Measurements from ENCODE around the gene CDH5.

Gene CDH5

DNA sequence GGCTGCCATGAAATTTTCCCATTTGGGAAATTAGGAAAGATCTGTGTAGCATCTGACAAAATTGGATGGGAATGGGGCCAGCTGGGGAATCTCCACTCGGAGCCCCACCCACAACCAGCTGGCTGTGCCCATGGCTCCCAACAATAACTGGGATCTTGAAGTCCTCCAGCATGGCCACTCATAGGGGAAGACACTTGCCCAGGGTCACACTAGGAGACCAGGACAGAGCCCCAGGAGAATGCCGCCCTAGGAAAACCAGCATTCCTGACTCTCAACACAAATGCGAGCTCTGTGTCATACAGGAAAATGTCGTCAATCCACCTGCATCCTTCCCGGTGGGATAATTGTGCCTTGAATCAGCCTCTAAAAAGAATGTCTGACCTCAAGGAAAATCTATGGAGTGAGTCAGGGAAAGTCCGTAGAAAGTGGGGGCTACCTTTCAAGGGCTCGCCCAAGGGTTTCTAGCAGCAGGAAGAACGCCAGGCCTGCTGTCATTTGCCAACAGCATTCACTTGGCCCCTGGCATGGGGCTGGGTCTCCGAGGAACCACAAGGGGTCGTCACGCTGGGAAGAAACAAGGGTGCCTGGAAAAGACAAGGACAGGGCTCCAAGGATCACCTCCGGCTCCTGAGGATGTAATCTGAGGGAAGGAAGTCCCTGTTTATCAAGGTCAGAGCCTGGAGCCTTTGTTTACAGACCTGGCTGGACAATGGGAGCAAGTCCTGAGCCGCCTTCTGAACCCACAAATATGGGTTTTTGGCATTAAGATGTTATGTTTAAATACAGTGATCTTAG is 15.9 kb downstream of the CDH5 start:
- DNase-seq (ENCODE audit: low spot score): peak; percentile 86
- POLR2A ChIA-PET (ENCODE audit: low non-redundant PET): no interaction called here
- TF ChIP-seq, protein P1, sequence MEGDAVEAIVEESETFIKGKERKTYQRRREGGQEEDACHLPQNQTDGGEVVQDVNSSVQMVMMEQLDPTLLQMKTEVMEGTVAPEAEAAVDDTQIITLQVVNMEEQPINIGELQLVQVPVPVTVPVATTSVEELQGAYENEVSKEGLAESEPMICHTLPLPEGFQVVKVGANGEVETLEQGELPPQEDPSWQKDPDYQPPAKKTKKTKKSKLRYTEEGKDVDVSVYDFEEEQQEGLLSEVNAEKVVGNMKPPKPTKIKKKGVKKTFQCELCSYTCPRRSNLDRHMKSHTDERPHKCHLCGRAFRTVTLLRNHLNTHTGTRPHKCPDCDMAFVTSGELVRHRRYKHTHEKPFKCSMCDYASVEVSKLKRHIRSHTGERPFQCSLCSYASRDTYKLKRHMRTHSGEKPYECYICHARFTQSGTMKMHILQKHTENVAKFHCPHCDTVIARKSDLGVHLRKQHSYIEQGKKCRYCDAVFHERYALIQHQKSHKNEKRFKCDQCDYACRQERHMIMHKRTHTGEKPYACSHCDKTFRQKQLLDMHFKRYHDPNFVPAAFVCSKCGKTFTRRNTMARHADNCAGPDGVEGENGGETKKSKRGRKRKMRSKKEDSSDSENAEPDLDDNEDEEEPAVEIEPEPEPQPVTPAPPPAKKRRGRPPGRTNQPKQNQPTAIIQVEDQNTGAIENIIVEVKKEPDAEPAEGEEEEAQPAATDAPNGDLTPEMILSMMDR (conservative IDR thresholded peaks at IDR 0.05; ENCODE audit: low read depth): no peak
- peak overlapping the region; percentile 91 for H3K27ac ChIP-seq
- CTCF ChIA-PET: interaction anchor here (0.5 to 0.8 kb wide), 3 partner anchors 106 to 392 kb away, joined by 3 read pairs; no protein-coding TSS in a partner anchor

- POLR2A ChIA-PET (ENCODE audit: low non-redundant PET): no interaction called here
- DNase-seq (ENCODE audit: low spot score): peak; percentile 88
- TF ChIP-seq, protein P1 (conservative IDR thresholded peaks at IDR 0.05; ENCODE audit: low read depth): no peak
- CTCF ChIA-PET: no interaction called here
- peak overlapping the region; percentile 91 for H3K27ac ChIP-seq
These were observed 16.4 kb downstream of the CDH5 start for GRCh38 chr16:66382966-66383299.

- ChIA-PET POLR2A (ENCODE audit: low non-redundant PET) (no interaction called here), CTCF (no interaction called here)
- TF ChIP-seq, protein P1 (conservative IDR thresholded peaks at IDR 0.05; ENCODE audit: low read depth): no peak
- H3K27ac ChIP-seq: peak overlapping the region; percentile 75
- no peak for DNase-seq (ENCODE audit: low spot score)
These were observed 17.1 kb downstream of the CDH5 start for GRCh38 chr16:66383551-66383950.

DNA sequence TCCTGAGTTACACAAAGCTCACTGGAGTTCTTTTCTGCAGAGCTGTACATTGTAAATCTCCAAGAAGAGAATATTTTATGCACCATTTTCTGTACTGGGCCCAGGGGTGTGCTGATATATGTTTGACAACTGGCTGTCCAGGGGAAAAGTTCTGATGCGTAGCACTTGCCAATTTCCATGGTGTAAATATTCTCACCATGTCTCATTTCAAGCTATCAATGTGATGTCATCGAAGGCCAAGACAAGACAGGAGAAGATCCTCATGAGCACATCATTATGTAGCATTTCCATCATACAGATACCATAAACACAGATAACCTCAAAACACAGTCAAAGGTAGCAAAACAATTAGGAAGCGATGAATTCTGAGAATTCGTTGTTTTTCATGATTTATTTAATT is 18.9 kb downstream of the CDH5 start:
- ChIA-PET CTCF (no interaction called here), POLR2A (ENCODE audit: low non-redundant PET) (no interaction called here)
- TF ChIP-seq, protein P1 (conservative IDR thresholded peaks at IDR 0.05; ENCODE audit: low read depth): no peak
- DNase-seq (ENCODE audit: low spot score): no peak
- H3K27ac ChIP-seq: no peak overlapping the region

DNA sequence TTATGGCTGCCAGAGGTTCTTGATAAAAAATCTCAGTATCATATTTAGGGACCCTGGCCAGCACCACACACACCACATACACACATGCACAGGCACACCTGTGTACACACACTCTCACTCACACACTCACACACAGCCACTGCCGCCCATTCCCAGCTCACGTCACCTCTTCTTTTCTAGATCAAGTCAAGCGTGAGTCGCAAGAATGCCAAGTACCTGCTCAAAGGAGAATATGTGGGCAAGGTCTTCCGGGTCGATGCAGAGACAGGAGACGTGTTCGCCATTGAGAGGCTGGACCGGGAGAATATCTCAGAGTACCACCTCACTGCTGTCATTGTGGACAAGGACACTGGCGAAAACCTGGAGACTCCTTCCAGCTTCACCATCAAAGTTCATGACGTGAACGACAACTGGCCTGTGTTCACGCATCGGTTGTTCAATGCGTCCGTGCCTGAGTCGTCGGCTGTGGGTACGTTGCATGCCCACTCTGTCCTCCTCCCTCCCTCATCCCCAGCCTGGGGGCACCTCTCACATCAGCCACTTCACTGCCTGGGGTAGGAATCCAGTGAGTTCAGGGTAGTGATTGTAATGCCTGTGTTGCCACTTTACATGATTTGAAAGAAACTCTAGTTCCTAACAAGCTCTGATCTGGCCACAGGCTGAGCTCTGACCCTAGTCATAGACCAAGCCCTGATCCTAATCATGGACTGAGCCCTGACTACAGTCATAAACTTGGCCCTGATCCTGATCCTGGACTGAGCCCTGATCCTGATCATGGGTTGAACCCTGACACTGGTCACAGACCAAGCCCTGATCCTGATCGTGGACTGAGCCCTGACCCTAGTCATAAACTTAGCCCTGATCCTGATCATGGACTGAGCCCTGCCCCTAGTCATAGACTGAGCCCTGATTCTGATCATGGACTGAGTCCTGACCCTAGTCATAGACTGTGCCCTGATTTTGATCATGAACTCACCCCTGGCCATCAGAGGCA is 20.4 kb downstream of the CDH5 start:
- no peak for DNase-seq (ENCODE audit: low spot score)
- ChIA-PET POLR2A (ENCODE audit: low non-redundant PET) (no interaction called here), CTCF (interaction anchor here (0.6 kb wide), 1 partner anchor 109 kb away, joined by 3 read pairs; no protein-coding TSS in a partner anchor)
- TF ChIP-seq, protein P1 (conservative IDR thresholded peaks at IDR 0.05; ENCODE audit: low read depth): no peak
- H3K27ac ChIP-seq: no peak overlapping the region

DNA sequence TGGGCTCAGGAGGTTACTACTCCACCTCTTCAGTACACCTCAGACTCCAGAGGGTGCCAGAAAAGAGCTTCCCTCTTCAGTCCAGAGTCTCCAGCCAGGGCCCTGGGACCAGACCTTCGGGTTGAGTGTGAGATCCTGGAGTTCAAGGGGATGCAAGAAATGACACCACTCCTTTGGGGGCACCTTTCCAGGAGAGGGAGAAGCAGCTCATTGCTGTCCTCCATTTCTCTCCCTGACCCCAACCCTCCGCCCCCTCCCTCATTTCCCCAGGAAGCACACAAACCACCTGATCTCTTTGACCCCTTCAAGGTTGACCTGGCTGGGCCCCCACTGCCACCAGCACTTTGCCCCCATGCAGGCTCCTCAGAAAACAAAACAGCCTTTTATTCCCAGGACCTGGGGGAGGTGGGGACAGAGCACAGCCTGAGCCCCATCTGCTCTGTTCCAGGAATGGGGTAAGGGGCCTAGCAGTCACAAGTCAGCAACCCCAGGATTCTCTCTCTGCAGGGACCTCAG is 21.4 kb downstream of the CDH5 start:
- DNase-seq (ENCODE audit: low spot score): no peak
- ChIA-PET CTCF (no interaction called here), POLR2A (ENCODE audit: low non-redundant PET) (no interaction called here)
- no peak overlapping the region for H3K27ac ChIP-seq
- TF ChIP-seq, protein P1 (conservative IDR thresholded peaks at IDR 0.05; ENCODE audit: low read depth): no peak
